Glomerular visceral epithelial cell (primary cell): Measurements from ENCODE around the gene CRB1.

Source experiments
- DNase-seq: peaks from one replicate; pipeline ENCODE4 v3.0.0-alpha.2; 2016; ENCODE audit errors: extremely low spot score

Gene CRB1

DNA sequence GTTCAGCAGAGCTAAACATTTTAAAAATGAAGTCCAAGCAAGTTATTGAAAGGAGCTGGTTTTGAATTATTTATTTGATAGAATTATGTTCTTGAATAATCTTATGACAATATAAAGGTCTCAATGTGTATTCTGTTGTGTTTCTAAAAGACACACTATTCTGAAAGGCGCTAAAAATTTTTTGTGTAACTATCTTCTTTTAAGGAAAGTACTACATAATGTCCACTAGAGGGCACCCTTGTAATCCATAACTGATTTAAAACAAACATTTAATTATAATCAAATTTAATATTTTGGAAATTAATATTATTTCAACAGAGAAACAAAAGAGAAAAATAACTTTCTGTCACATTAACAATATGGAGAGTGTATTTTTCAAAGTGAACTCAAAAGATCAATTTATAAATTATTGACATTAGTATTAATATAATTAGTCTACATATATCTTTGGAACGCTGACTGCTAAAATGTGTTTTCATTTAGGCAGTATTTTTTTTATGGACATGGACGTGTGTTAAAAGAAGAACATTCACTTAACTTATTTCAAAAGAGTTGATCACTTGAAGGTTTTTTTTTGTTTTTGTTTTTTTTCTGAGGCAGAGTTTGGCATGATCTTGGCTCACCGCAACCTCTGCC is 258.8 kb downstream of the CRB1 start:
- peak; percentile 9 for DNase-seq
